ENCODE data around the gene FOXP1. TPM values are rescaled to one million over a fixed set of nuclear protein-coding genes. Genes with fewer than 3 reads are reported as not detected.

The FOXP1 gene
- total RNA-seq, 4 donors from 2014 or later = 13.2 to 46.6 (median 29.2) TPM

- ATAC-seq = no peak
Measured at GRCh38 chr3:70999730-71000129, 583.8 kb downstream of the FOXP1 start.

GRCh38 chr3:70996082-70996481 is 587.4 kb downstream of the FOXP1 start:
- no peak for TF ChIP-seq CTCF (IDR thresholded peaks at IDR 0.05 in 4 of 5, conservative IDR thresholded peaks at IDR 0.05 in 1 of 5)
- TF ChIP-seq POLR2A (IDR thresholded peaks at IDR 0.05) = no peak
- in situ Hi-C loops (cut with MboI; ENCODE audit: low sequenced_read_pairs in 4 of 4) (loop anchor here in 1 of 4 donors (25.0 kb wide), 1 partner anchor 591 kb away; the partner anchor contains the start of gene FOXP1), intact Hi-C loops (cut with DNase I; ENCODE audit: low total_unique reads) (no loop called here)
- Histone ChIP-seq H3K27me3 (no peaks in the 10 kb centered on the region), H3K9me3 (no peaks in the 10 kb centered on the region), H3K27ac (no peak overlapping the region), H3K36me3 (no peaks in the 10 kb centered on the region), H3K4me3 (no peak overlapping the region), H3K4me1 (peaks cover 18 to 22% of the 10 kb centered on the region in 2 donors)
- DNase-seq (no peak), ATAC-seq (no peak)

More at GRCh38 chr3:70999730-71000129, 583.8 kb downstream of the FOXP1 start:
- no peak overlapping the region for H3K27ac ChIP-seq
- no peaks in the 10 kb centered on the region for H3K27me3 ChIP-seq
- no peaks in the 10 kb centered on the region for H3K9me3 ChIP-seq
- no peak overlapping the region for H3K4me3 ChIP-seq
- no peak for DNase-seq
- TF ChIP-seq CTCF (IDR thresholded peaks at IDR 0.05 in 4 of 5, conservative IDR thresholded peaks at IDR 0.05 in 1 of 5) = no peak
- no peak for TF ChIP-seq POLR2A (IDR thresholded peaks at IDR 0.05)
- in situ Hi-C loops (cut with MboI; ENCODE audit: low sequenced_read_pairs in 4 of 4) = loop anchor here in 2 of 4 donors (10.0 to 25.0 kb wide), 2 partner anchors 585 to 588 kb away; partner anchors contain the start of gene FOXP1 (in 2 of the 2)
- H3K4me1 ChIP-seq = peaks cover 4 to 14% of the 10 kb centered on the region in 2 donors
- no peaks in the 10 kb centered on the region for H3K36me3 ChIP-seq
- intact Hi-C loops (cut with DNase I; ENCODE audit: low total_unique reads) = loop anchor here (10.0 kb wide), 1 partner anchor 395 kb away; no protein-coding TSS in a partner anchor

GRCh38 chr3:70994644-70995043 is 588.9 kb downstream of the FOXP1 start:
- no peak for ATAC-seq
- H3K4me1 ChIP-seq = peaks cover 25 to 30% of the 10 kb centered on the region in 2 donors
- H3K36me3 ChIP-seq = no peaks in the 10 kb centered on the region

GRCh38 chr3:70992562-70993204 is 590.8 kb downstream of the FOXP1 start:
- peaks cover 0 to 5% of the 10 kb centered on the region in 2 donors for H3K36me3 ChIP-seq
- in situ Hi-C loops (cut with MboI; ENCODE audit: low sequenced_read_pairs in 4 of 4) (loop anchor here in 1 of 4 donors (25.0 kb wide), 1 partner anchor 595 kb away; the partner anchor contains the start of gene FOXP1), intact Hi-C loops (cut with DNase I; ENCODE audit: low total_unique reads) (no loop called here)
- ATAC-seq = no peak
- H3K27ac ChIP-seq = no peak overlapping the region
- no peaks in the 10 kb centered on the region for H3K27me3 ChIP-seq
- H3K4me3 ChIP-seq = no peak overlapping the region
- H3K4me1 ChIP-seq = peaks cover 35 to 39% of the 10 kb centered on the region in 2 donors
- H3K9me3 ChIP-seq = no peaks in the 10 kb centered on the region
- TF ChIP-seq POLR2A (IDR thresholded peaks at IDR 0.05) (no peak), CTCF (IDR thresholded peaks at IDR 0.05 in 4 of 5, conservative IDR thresholded peaks at IDR 0.05 in 1 of 5) (no peak)
- DNase-seq = no peak

More at GRCh38 chr3:70994644-70995043, 588.9 kb downstream of the FOXP1 start:
- H3K27ac ChIP-seq = no peak overlapping the region
- intact Hi-C loops (cut with DNase I; ENCODE audit: low total_unique reads) = no loop called here
- no peaks in the 10 kb centered on the region for H3K27me3 ChIP-seq
- no peaks in the 10 kb centered on the region for H3K9me3 ChIP-seq
- in situ Hi-C loops (cut with MboI; ENCODE audit: low sequenced_read_pairs in 4 of 4) = loop anchor here in 1 of 4 donors (25.0 kb wide), 1 partner anchor 593 kb away; the partner anchor contains the start of gene FOXP1
- H3K4me3 ChIP-seq = no peak overlapping the region
- no peak for DNase-seq
- TF ChIP-seq POLR2A (IDR thresholded peaks at IDR 0.05) (no peak), CTCF (IDR thresholded peaks at IDR 0.05 in 4 of 5, conservative IDR thresholded peaks at IDR 0.05 in 1 of 5) (no peak)
